Trophoblast cell (in vitro differentiated cells and primary cell): ENCODE results near the gene APC.

Source experiments
- DNase-seq, 2 donors: peaks; one replicate each; pipeline ENCODE4 v3.0.0-alpha.2; 2016
- H2AFZ ChIP-seq: 2 replicates; pipeline ENCODE4 v1.6.1; 2013; ENCODE audit warnings: low read length, moderate library complexity, mild to moderate bottlenecking; ENCODE audit not compliant: insufficient read depth, poor library complexity
- H2AK5ac ChIP-seq: 2 replicates; pipeline ENCODE4 v1.6.1; 2013; ENCODE audit warnings: mild to moderate bottlenecking, low read length
- H2BK120ac ChIP-seq: 2 replicates; pipeline ENCODE4 v1.6.1; 2013; ENCODE audit warnings: low read length, mild to moderate bottlenecking, moderate library complexity; ENCODE audit not compliant: insufficient read depth, poor library complexity
- H2BK12ac ChIP-seq: 2 replicates; pipeline ENCODE4 v1.6.1; 2013; ENCODE audit warnings: mild to moderate bottlenecking, low read length, moderate library complexity
- H2BK5ac ChIP-seq: 2 replicates; pipeline ENCODE4 v1.6.1; 2013; ENCODE audit warnings: low read length, low read depth, moderate library complexity, mild to moderate bottlenecking; ENCODE audit not compliant: poor library complexity
- H3K14ac ChIP-seq: 2 replicates; pipeline ENCODE4 v1.6.1; 2013; ENCODE audit warnings: mild to moderate bottlenecking, low read length
- H3K18ac ChIP-seq: 2 replicates; pipeline ENCODE4 v1.6.1; 2013; ENCODE audit warnings: mild to moderate bottlenecking, low read length
- H3K23ac ChIP-seq: 2 replicates; pipeline ENCODE4 v1.6.1; 2013; ENCODE audit warnings: low read length
- H3K27ac ChIP-seq: 2 replicates; pipeline ENCODE4 v1.5.1; 2013; ENCODE audit warnings: low read depth, mild to moderate bottlenecking, inconsistent platforms, low read length, moderate library complexity
- H3K27me3 ChIP-seq: 2 replicates; pipeline ENCODE4 v1.6.1; 2013; ENCODE audit warnings: inconsistent platforms, mild to moderate bottlenecking, low read length, moderate library complexity; ENCODE audit not compliant: insufficient read depth
- H3K36me3 ChIP-seq, 2 experiments: 1 replicate in 1 of 2; 2 replicates in 1 of 2; pipeline ENCODE4 v1.6.1; 2013; ENCODE audit warnings: low read length in 2 of 2, mild to moderate bottlenecking in 2 of 2, moderate library complexity in 1 of 2; ENCODE audit not compliant: insufficient read depth in 2 of 2, control insufficient read depth in 1 of 2
- H3K4ac ChIP-seq: 2 replicates; pipeline ENCODE4 v1.6.1; 2013; ENCODE audit warnings: low read depth, mild to moderate bottlenecking, low read length, moderate library complexity
- H3K4me1 ChIP-seq, 2 experiments: 1 replicate in 1 of 2; 2 replicates in 1 of 2; pipeline ENCODE4 v1.6.1; 2013; ENCODE audit warnings: low read length in 2 of 2, mild to moderate bottlenecking in 2 of 2, moderate library complexity in 1 of 2; ENCODE audit not compliant: insufficient read depth in 2 of 2, control insufficient read depth in 1 of 2
- H3K4me2 ChIP-seq: 2 replicates; pipeline ENCODE4 v1.6.1; 2013; ENCODE audit warnings: inconsistent platforms, mild to moderate bottlenecking, low read length, moderate library complexity
- H3K4me3 ChIP-seq: 2 replicates; pipeline ENCODE4 v1.5.1; 2013; ENCODE audit warnings: mild to moderate bottlenecking, low read depth, low read length, inconsistent platforms
- H3K79me1 ChIP-seq: one replicate; pipeline ENCODE4 v1.6.1; 2013; ENCODE audit warnings: low read length
- H3K79me2 ChIP-seq: 2 replicates; pipeline ENCODE4 v1.6.1; 2013; ENCODE audit warnings: low read length, mild to moderate bottlenecking; ENCODE audit not compliant: control insufficient read depth, insufficient read depth, poor library complexity
- H3K9ac ChIP-seq: 2 replicates; pipeline ENCODE4 v1.6.1; 2013; ENCODE audit warnings: mild to moderate bottlenecking, low read length
- H3K9me3 ChIP-seq: 2 replicates; pipeline ENCODE4 v1.6.1; 2013; ENCODE audit warnings: low read depth, mild to moderate bottlenecking, control low read depth, inconsistent platforms, low read length; ENCODE audit not compliant: insufficient read depth
- H4K12ac ChIP-seq: 2 replicates; pipeline ENCODE4 v1.6.1; 2013; ENCODE audit warnings: low read depth, mild to moderate bottlenecking, low read length, moderate library complexity
- H4K8ac ChIP-seq: 2 replicates; pipeline ENCODE4 v1.6.1; 2013; ENCODE audit warnings: low read depth, mild to moderate bottlenecking, low read length, moderate library complexity
- H4K91ac ChIP-seq: one replicate; pipeline ENCODE4 v1.6.1; 2013; ENCODE audit warnings: low read depth, mild to moderate bottlenecking, low read length, moderate library complexity
- WGBS: extraction: QIAGEN DNeasy Blood & Tissue Kit; methylation state at CpG from one replicate; pipeline ENCODE4 v1.1.7; 2013; ENCODE audit warnings: missing lambda C conversion rate; ENCODE audit not compliant: insufficient read length, insufficient coverage; ENCODE audit errors: extremely low coverage; 5-methylcytosine and 5-hydroxymethylcytosine counted together

Gene APC

GRCh38 chr5:112776301-112776856, 38.7 kb downstream of the APC start:
- no peak overlapping the region for H3K27ac ChIP-seq
- no peak overlapping the region for H2BK120ac ChIP-seq
- no peak overlapping the region for H4K91ac ChIP-seq
- H3K4me3 ChIP-seq: no peak overlapping the region
- no peaks in the 10 kb centered on the region for H3K4me1 ChIP-seq
- WGBS: no CpG with 5 or more reads among the region's 3 CpGs
- no peak overlapping the region for H4K12ac ChIP-seq
- no peak overlapping the region for H2BK5ac ChIP-seq
- no peak overlapping the region for H2AK5ac ChIP-seq
- no peak overlapping the region for H3K18ac ChIP-seq
- no peaks in the 10 kb centered on the region for H3K79me2 ChIP-seq
- no peak overlapping the region for H2BK12ac ChIP-seq
- H3K9me3 ChIP-seq: no peaks in the 10 kb centered on the region
- H3K9ac ChIP-seq: no peak overlapping the region
- DNase-seq: peak; percentile 38 to 81
- no peak overlapping the region for H4K8ac ChIP-seq
- H3K23ac ChIP-seq: no peak overlapping the region
- no peak overlapping the region for H3K4ac ChIP-seq
- H3K79me1 ChIP-seq: no peaks in the 10 kb centered on the region
- H3K4me2 ChIP-seq: no peak overlapping the region
- peaks cover 0 to 2% of the 10 kb centered on the region in 2 experiments for H3K36me3 ChIP-seq
- H3K14ac ChIP-seq: no peak overlapping the region
- H3K27me3 ChIP-seq: no peaks in the 10 kb centered on the region
- H2AFZ ChIP-seq: no peak overlapping the region

- H3K79me1 ChIP-seq: no peaks in the 10 kb centered on the region
- no peak overlapping the region for H2AFZ ChIP-seq
- no peak overlapping the region for H3K9ac ChIP-seq
- H4K12ac ChIP-seq: no peak overlapping the region
- no peak overlapping the region for H3K23ac ChIP-seq
- no peak overlapping the region for H4K91ac ChIP-seq
- H3K14ac ChIP-seq: no peak overlapping the region
- H3K9me3 ChIP-seq: no peaks in the 10 kb centered on the region
- H2BK120ac ChIP-seq: no peak overlapping the region
- H3K79me2 ChIP-seq: no peaks in the 10 kb centered on the region
- no peak overlapping the region for H3K18ac ChIP-seq
- H3K4me2 ChIP-seq: no peak overlapping the region
- H3K36me3 ChIP-seq: peaks cover 6% of the 10 kb centered on the region in 2 experiments
- DNase-seq: peak in 1 of 2 donors; percentile 26
- no peak overlapping the region for H4K8ac ChIP-seq
- H2BK5ac ChIP-seq: no peak overlapping the region
- H3K4me3 ChIP-seq: no peak overlapping the region
- H3K4ac ChIP-seq: no peak overlapping the region
- no peak overlapping the region for H3K27ac ChIP-seq
- H2BK12ac ChIP-seq: no peak overlapping the region
- H3K27me3 ChIP-seq: no peaks in the 10 kb centered on the region
- no peaks in the 10 kb centered on the region for H3K4me1 ChIP-seq
- H2AK5ac ChIP-seq: no peak overlapping the region
Observed at GRCh38 chr5:112779531-112779930, 41.8 kb downstream of the APC start.

DNA sequence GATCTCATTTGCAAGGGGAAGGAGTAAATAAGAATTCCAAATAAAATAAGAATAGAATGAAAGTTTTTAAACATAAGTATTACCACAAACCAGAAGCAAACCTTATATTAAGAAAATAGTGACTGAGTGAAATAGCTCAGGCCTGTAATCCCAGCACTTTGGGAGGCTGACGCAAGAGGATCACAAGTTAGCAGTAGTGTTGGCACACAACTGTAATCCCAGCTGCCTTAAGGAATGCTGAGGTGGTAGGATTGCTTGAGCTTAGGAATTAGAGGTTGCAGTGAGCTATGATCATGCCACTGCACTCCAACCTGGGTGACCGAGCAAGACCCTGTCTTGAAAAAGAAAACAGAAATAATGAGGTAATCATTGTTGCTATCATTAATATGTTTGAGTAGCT, 47.0 kb downstream of the APC start:
- Histone ChIP-seq H3K4me3 (no peak overlapping the region), H2BK5ac (no peak overlapping the region), H3K4ac (no peak overlapping the region), H3K27me3 (no peaks in the 10 kb centered on the region), H4K91ac (no peak overlapping the region), H2BK12ac (no peak overlapping the region), H4K8ac (no peak overlapping the region), H3K27ac (no peak overlapping the region), H3K4me2 (no peak overlapping the region), H3K79me2 (no peaks in the 10 kb centered on the region), H3K79me1 (no peaks in the 10 kb centered on the region), H3K4me1 (no peaks in the 10 kb centered on the region), H4K12ac (no peak overlapping the region), H2AFZ (no peak overlapping the region), H2BK120ac (no peak overlapping the region), H3K23ac (no peak overlapping the region), H3K14ac (no peak overlapping the region), H2AK5ac (no peak overlapping the region), H3K9me3 (no peaks in the 10 kb centered on the region), H3K36me3 (peaks cover 6 to 7% of the 10 kb centered on the region in 2 experiments), H3K9ac (no peak overlapping the region), H3K18ac (no peak overlapping the region)
- peak; percentile 65 to 77 for DNase-seq
- WGBS: no CpG with 5 or more reads among the region's 2 CpGs

GRCh38 chr5:112787261-112787660, 49.6 kb downstream of the APC start:
- Histone ChIP-seq H3K14ac (no peak overlapping the region), H3K79me1 (no peaks in the 10 kb centered on the region), H3K4me2 (no peak overlapping the region), H3K4ac (no peak overlapping the region), H2AFZ (no peak overlapping the region), H3K23ac (no peak overlapping the region), H4K91ac (no peak overlapping the region), H2BK12ac (no peak overlapping the region), H3K79me2 (no peaks in the 10 kb centered on the region), H4K8ac (no peak overlapping the region), H3K4me1 (no peaks in the 10 kb centered on the region), H3K27me3 (no peaks in the 10 kb centered on the region), H3K4me3 (no peak overlapping the region), H3K9me3 (no peaks in the 10 kb centered on the region), H2BK5ac (no peak overlapping the region), H3K9ac (no peak overlapping the region), H2BK120ac (no peak overlapping the region), H3K18ac (no peak overlapping the region), H2AK5ac (no peak overlapping the region), H4K12ac (no peak overlapping the region), H3K27ac (no peak overlapping the region), H3K36me3 (peaks cover 3 to 12% of the 10 kb centered on the region in 2 experiments)
- WGBS: no CpG with 5 or more reads among the region's 1 CpG
- DNase-seq: peak; percentile 7 to 74
